TTC549 (cell line): ENCODE measurements around the gene TRMT61A.
"Not testable (repeated sequence)": the region's sequence is repeated elsewhere in the genome, so short reads cannot be mapped to it uniquely, and the experiment has no call there.

Experiments used
- FAIRE-seq: peaks from 2 replicates; lab custom pipeline; 2012; peaks lifted over from hg19 to GRCh38; lab: Jason Lieb, UNC

The TRMT61A gene

DNA sequence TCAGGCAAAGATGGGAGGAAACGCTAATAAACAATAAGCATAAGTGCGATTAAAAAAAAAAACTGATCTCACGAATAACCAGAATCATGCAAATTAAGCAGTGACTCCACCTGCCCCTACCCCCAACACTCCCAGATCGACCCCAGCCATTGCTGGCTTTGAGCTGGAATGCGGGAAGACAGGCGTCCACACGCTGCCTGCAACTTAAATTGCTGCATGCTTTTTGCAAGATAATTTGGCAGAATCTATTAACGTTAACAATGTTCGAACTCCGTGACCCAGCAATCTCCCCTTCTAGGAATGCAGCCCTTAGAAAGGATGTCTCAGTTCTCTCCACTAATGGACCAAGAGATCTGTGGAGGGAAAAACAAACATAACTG, 5.4 kb upstream of the TRMT61A start:
- FAIRE-seq: no peak

DNA sequence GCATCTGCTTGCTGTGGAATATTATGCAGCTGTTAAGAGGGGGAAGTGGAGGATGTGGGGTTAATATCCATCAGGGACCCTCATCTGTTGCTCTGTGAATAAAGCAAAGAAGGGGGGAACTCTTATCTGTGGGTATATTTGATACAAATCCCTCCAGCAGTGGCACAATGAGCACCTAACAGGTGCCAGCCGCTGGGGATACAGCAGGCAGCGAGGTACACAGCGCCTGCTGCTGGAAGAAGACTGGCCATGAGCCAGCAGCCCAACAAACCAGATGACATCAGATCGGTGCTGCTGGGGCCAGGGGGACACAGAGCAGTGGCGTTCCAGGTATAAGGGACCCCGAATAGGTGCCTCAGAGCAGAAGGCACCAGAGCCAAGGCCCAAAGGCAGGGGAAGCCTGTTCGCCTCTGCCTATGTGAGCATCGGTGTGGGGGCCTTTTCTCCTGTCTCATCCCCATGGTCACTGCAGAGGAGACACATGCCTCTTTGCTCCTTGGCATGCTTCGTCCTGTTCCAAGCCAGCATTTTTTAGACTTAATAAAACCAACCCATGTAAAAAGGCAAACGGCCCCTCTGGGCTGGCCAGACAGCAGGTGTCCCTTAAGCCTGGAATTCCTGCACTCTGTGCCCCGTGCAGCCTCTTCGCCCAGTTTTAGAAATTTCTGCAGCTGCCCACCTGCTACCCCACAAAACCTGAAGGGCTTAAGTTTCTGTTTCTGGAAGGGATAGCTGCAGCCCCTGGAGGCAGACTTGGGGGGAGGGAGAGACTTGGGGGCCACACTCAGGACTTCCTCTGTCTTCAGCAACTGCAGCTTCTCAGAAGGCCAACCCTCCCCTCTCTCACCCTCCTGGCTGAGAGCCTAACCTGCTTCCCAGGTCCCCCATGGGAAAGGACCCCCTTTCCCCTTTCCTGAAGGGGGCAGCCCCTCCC, 4.7 kb upstream of the TRMT61A start:
- no peak for FAIRE-seq

DNA sequence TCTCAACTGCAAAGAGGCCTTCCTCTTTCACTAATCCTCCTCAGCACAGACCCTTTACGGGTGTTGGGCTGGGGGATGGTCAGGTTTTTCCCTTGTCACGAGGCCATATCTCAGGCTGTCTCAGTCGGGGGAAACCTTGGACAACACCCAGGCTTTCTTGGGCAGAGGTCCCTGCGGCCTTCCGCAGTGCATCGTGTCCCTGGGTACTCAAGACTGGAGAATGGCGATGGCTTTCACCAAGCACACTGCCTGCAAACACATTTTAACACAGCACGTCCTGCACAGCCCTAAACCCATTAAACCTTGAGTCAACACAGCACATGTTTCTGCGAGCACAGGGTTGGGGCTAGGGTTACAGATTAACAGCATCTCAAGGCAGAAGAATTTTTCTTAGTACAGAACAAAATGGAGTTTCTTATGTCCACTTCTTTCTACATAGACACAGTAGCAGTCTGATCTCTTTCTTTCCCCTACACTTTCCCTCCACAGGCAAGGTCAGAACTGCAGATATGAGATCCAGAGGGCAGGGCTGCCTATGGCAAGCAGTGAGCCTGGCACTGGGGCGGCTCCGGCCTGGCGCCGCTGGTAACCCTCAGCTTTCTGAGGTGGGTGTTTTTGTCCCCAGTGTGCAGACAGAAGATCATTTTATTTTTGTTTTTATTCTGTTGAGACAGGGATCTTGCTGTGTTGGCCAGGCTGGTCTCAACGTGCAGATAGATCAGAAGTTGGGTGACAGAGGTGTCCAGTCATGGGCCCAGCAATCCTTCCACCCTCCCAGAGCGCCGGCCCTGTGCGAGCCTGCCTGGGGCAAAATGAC, 3.4 kb upstream of the TRMT61A start:
- not testable (repeated sequence) for FAIRE-seq

DNA sequence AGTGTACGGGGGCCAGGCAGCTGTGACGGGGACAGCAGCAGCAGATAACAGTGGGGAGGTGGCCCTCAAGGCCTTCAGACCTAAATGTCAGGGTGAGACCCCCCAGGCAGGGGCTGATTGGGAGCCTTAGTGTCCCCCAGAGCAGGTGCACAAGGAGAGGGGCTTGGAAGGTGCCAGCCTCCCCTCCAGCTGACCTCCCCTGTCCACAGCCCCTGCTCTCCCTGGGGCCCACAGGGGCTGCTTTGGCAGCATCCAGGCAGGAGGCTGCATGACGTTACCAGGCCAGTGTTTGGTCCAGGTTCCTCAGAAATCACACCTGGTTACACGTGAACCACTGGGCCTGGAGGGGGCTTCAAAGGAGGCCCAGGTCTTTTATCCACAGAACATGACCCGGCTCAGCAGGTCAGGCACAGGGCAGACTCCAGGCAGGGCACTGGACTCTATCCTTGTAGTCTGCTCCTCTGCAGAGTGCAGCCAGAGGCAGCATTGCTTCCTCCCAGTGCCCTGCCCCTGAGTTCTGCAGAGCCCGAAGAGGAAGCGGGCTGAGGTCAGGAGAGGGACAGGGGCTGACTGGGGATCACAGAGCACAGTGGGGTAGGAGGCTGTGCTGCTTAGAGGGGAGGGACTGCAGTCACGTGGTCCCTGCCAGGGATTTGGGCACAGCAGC, 2.6 kb upstream of the TRMT61A start:
- no peak for FAIRE-seq

DNA sequence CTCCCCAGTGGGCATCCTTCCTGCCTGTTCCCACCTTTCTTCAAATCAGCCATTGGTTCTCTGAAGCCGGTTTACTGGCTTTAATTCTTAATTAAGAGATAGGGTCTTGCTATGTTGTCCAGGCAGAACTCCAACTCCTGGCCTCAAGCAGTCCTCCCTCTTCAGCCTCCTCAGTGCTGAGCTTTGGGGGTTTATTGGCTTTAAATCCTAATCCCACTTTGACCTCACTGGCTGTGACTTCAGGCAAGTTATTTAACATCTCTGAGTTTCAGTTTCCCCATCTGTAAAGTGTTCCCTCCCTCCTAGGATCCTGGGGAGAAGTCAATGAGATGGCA, 2.1 kb upstream of the TRMT61A start:
- FAIRE-seq: no peak

DNA sequence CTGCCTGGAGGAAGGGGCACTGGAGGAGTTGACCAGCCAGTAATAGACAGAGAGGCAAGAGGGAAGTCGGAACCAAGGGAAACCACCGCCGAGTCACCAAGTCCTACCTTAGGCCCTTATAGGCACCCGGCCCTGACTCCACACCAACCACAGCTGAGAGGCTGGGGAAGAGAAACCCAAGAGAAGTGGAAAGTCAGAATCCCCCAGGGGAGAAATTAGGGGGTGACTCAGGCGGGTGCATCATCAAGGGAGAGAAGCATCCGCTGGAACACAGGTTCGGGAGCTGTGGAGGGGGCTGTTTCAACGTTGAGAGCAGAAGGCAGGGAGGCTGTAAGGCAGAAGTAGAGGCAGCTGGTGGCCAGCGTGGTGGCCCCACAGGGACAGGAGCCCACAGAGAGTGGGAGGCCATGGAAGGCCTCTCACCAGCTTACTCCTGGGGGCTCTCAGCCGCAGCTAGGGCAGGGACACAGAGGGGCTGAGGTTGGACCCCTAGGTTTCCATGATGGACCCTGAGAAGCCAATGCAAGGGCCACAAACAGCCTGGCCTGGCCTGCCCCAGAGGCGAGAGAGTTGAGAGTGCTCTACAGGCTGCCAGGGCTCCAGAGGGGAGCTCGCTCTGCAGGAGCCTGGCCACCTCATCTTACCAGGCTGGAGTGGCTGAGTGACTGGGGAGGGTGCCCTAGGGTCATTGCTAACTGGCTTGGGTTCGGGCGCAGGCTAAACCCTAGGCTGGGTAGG, 1.4 kb upstream of the TRMT61A start:
- FAIRE-seq: no peak

DNA sequence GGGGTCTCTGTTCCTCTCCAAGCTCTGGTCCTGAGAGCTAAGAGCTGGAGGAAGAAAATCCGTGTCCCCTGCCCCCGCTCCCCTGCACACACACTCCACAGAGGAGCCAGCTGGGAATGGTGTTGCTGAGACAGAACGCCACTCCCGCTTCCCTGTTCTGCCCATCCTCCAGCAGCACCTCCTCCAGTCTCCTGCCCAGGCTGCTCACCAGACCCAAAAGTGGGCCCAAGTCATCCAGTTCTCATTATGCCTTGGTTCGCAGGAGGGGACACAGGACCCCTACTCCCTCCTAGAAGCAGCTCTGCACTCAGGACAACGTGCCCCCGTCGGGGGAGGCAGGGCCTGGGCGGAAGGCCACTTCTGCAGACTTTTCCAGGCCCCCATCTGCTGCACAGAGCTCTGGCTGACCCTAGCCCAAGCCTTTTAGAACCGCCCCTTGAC, 830 bp upstream of the TRMT61A start:
- FAIRE-seq: no peak

DNA sequence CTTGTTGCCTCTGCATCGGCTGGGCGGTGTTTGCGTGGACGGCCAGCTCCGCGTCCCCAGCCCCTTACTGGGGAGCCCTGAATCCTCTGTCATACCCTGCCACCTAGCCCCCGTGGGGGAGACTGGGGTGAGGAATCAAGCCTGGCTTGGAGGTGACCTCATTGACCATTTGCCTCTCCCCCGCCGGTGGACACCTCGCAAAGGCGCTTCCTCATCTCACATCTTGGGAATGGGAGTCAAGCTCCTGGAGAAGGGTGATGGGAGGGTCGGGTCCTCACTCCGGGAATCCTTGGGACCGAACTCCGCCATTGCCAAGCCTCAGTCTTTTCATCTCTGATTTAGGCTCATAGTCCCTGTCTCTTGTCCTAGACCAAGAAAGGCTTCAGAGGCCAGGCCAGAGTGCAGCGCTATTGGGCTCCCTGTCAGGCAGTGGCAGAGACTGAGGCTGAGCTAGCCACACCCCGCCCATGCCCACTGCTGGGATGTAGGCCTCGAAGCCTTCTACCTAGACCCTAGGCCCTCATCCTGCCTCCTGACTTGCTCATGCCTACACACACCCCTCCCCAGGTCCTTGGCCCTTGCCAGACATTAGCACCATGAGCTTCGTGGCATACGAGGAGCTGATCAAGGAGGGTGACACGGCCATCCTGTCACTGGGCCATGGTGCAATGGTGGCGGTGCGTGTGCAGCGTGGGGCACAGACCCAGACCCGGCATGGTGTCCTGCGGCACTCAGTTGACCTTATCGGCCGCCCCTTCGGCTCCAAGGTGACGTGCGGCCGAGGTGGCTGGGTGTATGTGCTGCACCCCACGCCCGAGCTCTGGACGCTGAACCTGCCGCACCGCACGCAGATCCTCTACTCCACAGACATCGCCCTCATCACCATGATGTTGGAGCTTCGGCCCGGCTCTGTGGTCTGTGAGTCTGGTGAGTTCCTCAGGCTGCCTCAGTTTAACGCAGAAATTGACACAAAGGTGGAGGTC, 678 bp downstream of the TRMT61A start:
- no peak for FAIRE-seq

DNA sequence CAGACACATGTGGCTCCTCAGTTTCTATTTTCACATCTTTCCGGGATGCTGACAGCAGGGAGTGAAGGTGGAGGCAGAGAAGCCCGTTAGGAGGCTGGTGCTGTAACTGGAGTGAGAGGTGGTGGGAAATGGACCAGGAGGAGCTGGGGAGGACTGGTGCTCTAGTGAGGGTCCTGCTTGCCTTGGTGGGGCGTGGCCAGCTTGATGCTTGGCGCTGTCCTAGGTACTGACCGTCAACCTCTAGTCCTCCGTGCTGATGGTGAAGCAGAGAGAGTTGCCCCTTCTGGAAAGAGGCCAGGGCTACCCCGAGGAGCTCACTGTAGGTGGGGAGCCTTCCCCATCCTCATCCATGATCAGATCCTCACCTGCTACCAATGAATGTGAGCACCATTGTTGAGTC, 1.4 kb downstream of the TRMT61A start:
- no peak for FAIRE-seq

DNA sequence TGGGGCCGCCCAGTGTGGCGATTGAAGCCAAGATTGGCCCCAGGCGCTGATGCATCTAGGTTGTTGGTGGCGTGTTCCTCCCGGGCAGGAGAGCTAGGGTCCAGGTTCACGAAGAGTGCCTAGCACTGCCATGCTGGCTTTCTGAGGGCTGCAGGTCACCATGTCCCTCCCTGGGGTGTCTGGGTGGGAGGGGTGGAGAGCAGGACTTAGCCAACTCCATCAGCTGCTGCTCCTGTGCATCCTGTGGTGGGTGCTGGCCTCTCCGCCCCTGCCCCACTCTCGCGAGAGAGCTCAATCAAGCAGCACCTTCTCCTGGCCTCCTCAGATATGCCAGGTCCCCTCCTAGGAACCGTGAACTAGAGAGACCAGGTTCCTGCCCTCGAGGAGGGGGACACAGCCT, 1.8 kb downstream of the TRMT61A start:
- FAIRE-seq: no peak

DNA sequence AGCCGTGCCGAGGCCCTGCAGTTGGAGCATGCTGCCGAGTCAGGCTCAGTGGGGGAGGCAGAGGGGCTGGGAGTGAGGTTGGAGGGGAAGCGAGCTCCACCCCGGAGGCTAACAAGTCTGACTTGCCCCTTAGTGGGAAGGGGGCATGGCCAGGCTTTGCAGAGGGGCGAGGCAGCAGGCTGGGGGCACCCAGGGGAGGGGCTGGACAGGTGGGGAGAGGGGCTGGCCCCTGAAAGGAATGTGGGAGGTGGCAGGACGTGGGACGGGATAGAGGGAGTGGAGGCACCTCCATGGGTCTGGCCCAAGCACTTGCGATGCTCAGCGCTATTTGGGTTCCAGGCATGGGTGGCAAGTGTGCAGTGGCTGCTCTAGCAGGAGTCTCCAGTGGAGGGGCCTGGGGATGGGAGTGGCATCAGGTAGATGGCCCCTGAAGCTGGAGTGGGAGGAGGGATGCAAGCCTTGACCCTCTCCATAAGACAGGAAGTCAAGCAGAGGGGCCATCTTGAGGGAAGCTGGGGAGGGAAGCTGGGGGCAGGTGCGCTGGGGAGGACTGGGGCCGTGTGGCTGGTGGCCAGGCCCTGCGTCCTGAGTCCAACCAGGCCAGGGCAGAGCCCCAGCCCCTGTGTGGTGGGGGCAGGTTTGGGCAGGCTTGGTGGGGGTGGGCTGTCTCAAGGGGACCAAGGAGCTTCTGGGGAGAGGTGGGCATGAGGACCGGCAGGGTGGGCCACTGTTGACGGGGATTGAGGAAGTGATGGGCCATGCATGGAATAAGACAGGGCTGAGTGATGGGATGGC, 2.6 kb downstream of the TRMT61A start:
- FAIRE-seq: no peak

DNA sequence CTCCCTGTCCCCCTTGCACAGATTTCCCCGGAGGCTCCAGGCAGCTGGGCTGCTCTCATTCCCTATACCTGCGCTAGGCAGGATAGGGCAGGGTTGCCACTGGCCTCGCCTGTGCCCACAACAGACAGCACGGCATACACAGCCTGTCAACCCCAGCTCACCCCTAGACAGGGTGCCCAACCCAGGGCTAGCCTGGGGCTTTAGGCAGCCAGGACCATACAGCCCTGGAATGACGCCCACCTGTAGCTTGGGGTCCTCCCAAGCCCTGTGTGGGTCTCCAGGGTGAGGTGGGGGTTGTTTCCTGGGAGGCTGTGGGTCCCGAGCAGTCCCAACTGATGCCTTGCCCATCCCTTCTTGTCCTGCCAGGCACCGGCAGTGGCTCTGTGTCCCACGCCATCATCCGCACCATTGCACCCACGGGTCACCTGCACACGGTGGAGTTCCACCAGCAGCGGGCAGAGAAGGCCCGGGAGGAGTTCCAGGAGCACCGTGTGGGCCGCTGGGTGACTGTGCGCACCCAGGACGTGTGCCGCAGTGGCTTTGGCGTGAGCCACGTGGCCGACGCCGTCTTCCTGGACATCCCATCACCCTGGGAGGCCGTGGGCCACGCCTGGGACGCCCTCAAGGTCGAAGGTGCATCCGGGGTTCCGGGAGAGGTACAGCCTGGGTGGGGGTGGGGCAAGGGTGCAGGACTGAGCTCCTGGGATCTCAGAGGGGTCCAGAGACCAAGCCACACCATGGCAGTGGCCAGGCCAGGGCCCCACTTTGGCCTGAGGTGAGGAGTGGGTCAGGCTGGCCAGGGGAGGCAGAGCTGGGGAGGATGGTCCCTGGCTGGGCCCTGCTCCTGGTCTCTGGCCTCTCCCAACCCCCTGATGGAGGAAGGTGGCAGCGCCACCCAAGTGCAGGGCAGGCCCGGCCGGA, 3.5 kb downstream of the TRMT61A start:
- no peak for FAIRE-seq

DNA sequence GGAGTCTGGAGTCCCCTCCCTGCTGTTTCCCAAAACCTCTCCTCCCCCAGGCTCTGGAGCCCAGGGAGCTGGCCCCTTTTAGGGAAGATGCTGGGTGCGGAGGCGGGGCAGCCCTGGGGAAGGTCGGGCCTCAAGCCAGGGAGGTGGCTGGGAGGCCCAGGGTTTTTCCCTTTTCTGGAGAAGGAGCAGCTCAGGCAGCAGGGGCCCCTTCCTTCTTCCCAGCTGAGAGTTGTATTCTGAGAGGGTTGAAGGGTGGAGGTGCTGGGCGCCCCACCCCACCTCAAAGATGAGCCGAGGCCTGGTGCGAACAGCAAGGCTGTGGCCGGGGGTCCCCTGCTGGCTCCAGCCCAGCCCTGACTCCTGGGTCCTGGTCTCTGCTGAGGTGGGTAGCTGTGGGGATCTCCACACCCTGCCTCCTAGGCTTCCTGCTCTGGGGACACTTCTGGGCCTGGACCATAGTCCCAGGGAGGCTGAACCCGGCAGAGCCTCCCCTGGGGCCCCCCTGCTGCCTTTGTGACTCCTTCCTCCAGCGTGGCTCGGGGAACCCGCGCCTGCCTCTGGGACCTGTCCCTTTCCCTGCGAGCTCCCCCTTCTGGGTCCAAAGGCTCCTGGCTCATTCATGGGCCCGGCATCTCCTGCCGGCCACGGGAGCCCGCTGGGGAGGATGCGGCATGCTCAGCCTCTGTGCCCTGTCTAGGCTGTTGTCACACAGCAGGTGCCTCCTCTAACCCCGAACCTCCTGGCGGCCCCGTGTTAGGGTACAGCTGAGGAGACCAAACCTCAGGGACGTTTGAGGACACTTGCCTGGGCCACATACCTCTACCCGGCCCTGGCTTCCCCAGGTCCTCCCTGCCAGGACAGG, 4.4 kb downstream of the TRMT61A start:
- no peak for FAIRE-seq

DNA sequence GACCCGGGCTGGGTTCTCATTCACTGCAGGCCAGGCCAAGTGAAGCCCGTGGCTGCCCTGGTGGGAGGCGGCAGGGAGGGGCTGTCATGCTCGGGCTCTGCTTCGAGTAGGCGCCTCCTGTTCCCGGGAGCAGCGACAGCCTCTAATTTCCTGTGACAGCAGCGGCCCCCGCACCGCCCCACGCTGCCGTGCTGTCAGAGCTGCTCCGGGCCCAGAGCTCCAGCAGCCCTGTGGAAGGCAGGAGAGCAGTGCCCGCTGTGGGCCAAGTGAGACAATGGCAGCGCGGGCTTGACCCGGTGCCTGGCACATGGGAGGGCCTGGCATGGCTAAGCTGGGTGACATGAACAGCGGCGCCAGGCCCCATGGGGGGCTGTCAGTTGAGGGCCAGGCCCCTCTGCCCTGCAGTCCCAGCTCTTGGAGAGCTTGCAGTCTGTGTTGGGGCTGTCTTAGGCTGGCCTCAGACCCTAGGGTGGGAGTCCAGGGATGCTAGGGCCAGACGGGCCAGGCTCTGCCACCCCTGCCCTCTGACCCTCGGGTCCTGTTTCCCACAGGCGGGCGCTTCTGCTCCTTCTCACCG, 5.1 kb downstream of the TRMT61A start:
- no peak for FAIRE-seq

DNA sequence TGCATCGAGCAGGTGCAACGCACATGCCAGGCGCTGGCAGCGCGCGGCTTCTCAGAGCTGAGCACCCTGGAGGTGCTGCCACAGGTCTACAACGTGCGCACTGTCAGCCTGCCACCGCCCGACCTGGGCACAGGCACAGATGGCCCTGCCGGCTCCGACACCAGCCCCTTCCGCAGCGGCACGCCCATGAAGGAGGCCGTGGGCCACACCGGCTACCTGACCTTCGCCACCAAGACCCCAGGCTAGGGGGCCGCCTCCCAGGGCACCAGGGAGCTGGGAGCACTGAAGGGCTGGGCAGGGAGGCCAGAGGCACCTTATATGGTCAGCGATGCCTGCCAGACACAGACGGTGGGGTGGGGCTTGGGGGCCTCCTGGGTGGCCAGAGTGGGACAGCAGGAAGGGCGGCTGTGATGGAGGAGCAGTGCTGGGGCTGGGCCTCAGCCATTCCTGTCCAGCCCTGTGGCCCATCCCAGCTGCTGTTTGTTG, 5.6 kb downstream of the TRMT61A start:
- FAIRE-seq: no peak

DNA sequence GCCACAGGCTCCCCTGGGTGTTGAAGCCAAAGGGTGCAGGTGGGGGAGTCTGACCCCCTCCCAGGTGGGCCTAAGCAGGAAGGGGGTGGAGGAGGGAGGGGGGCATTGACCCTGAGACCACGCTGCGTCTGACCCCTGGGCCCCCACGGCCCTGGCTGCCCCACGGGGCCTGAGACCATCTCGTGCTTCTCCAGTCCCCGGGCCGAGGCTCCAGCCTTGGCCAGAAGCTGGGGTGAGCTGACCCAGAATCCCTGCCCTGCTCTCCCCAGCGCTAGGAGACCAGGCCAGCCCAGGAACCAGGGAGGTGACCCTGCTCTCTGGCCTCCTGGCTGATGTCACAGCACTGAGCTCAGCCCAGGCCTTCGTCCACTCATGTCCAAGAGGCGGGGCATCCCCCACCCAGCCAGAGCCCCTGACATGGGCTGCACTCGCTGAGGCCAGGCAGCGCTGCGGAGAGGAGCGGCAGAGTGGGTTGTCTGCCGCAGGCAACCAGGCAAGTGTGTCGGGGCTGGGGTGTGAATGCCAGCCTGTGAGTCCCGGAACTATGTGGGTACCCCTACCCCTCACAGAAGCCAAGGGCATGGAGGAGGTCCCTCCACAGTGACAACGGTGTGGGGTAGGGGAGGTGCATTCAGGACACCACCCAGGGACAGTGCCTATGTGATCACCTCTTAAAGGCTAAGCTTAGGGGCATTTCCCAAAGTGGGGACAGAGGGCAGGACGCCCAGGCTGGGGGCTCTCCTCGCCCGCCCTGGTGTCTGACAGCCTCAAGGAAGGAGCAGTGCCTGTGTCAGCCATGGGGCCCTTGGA, 6.3 kb downstream of the TRMT61A start:
- no peak for FAIRE-seq
